ENCODE data around the gene UBE2Q1. TPM values are rescaled to one million over a fixed set of nuclear protein-coding genes. Genes with fewer than 3 reads are reported as not detected.

The UBE2Q1 gene
- total RNA-seq, 1 experiment from 2014 or later = 70.9 TPM

DNA sequence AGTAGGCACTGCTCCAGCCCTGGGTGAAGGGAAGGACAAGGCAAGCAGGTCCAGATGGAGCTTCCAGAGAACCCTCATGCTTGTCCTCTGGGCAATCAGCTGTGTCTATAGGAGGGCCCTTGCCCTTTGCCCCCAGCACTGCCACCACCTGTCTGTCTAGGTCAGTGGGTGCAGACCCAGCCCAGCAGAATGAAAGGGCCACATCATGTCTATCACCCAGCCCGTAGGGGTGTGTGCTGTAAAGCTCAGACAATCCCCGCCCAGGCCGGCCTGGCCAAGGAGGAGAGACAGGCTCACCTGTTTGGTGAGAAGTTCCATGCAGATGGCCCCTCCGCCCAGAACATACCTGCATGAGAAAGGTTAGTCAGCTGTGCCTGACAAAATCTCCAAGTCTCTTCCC is 7.0 kb downstream of the UBE2Q1 start:
- ATAC-seq = no peak
- RAD21 ChIA-PET (ENCODE audit: low non-redundant PET in 1 of 2, low total read pairs in 2 of 2, uncharacterized antibody in 2 of 2, unreplicated experiment in 2 of 2) = no interaction called here

More for the DNA sequence above, 7.0 kb downstream of the UBE2Q1 start:
- peaks cover under 1 to 5% of the 10 kb centered on the region in 2 experiments for H3K4me1 ChIP-seq (ENCODE audit: control insufficient read depth in 1 of 2, insufficient read depth in 2 of 2, low read length in 2 of 2)
- intact Hi-C loops (cut with micrococcal nuclease) = no loop called here
- H3K27ac ChIP-seq (ENCODE audit: low read depth, low read length) = no peak overlapping the region
- no peak overlapping the region for H3K4me3 ChIP-seq (replicated peaks in 1 of 2; ENCODE audit: low read depth in 1 of 2, low read length in 2 of 2)
- H4K20me1 ChIP-seq (ENCODE audit: insufficient read depth) = no peaks in the 10 kb centered on the region
- no peak overlapping the region for H3K9ac ChIP-seq (ENCODE audit: low read length)
- POLR2A ChIA-PET = no interaction called here
- H3K27me3 ChIP-seq (ENCODE audit: insufficient read depth, low read length) = no peaks in the 10 kb centered on the region
- no peak overlapping the region for H2AFZ ChIP-seq (ENCODE audit: low read depth, low read length, poor library complexity, severe bottlenecking)
- BruUV-seq (replicated peaks) = no TSS peak
- peaks cover 13% of the 10 kb centered on the region for H3K79me2 ChIP-seq (ENCODE audit: insufficient read depth, low read length)
- no peak for DNase-seq (ENCODE audit: low read depth, low spot score)
- peaks cover 61 to 69% of the 10 kb centered on the region in 2 experiments for H3K36me3 ChIP-seq (ENCODE audit: control insufficient read depth in 1 of 2, insufficient read depth in 2 of 2, low read length in 2 of 2)
- CTCF ChIA-PET = no interaction called here
- H3K9me2 ChIP-seq (ENCODE audit: insufficient read depth) = no peaks in the 10 kb centered on the region
- H3K4me2 ChIP-seq (ENCODE audit: low read length) = no peak overlapping the region
- no peaks in the 10 kb centered on the region for H3K9me3 ChIP-seq (ENCODE audit: control insufficient read depth in 1 of 2, insufficient read depth in 1 of 2, low read depth in 1 of 2, low read length in 2 of 2)
- TF ChIP-seq, protein P1, sequence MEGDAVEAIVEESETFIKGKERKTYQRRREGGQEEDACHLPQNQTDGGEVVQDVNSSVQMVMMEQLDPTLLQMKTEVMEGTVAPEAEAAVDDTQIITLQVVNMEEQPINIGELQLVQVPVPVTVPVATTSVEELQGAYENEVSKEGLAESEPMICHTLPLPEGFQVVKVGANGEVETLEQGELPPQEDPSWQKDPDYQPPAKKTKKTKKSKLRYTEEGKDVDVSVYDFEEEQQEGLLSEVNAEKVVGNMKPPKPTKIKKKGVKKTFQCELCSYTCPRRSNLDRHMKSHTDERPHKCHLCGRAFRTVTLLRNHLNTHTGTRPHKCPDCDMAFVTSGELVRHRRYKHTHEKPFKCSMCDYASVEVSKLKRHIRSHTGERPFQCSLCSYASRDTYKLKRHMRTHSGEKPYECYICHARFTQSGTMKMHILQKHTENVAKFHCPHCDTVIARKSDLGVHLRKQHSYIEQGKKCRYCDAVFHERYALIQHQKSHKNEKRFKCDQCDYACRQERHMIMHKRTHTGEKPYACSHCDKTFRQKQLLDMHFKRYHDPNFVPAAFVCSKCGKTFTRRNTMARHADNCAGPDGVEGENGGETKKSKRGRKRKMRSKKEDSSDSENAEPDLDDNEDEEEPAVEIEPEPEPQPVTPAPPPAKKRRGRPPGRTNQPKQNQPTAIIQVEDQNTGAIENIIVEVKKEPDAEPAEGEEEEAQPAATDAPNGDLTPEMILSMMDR (IDR thresholded peaks at IDR 0.05 in 2 of 3, conservative IDR thresholded peaks at IDR 0.05 in 1 of 3; ENCODE audit: borderline replicate concordance in 1 of 3, insufficient read depth in 1 of 3, low read depth in 2 of 3, low read length in 2 of 3) = no peak
- TF ChIP-seq ELF1 (IDR thresholded peaks at IDR 0.05; ENCODE audit: borderline replicate concordance, low read depth) = no peak
- TF ChIP-seq EZH2 (IDR thresholded peaks at IDR 0.05) = no peak
- no peak for TF ChIP-seq SRF (IDR thresholded peaks at IDR 0.05; ENCODE audit: low read depth)
- TF ChIP-seq, protein P2, sequence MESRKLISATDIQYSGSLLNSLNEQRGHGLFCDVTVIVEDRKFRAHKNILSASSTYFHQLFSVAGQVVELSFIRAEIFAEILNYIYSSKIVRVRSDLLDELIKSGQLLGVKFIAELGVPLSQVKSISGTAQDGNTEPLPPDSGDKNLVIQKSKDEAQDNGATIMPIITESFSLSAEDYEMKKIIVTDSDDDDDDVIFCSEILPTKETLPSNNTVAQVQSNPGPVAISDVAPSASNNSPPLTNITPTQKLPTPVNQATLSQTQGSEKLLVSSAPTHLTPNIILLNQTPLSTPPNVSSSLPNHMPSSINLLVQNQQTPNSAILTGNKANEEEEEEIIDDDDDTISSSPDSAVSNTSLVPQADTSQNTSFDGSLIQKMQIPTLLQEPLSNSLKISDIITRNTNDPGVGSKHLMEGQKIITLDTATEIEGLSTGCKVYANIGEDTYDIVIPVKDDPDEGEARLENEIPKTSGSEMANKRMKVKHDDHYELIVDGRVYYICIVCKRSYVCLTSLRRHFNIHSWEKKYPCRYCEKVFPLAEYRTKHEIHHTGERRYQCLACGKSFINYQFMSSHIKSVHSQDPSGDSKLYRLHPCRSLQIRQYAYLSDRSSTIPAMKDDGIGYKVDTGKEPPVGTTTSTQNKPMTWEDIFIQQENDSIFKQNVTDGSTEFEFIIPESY (IDR thresholded peaks at IDR 0.05; ENCODE audit: extremely low read depth, insufficient replicate concordance, low read length) = no peak
- no peak for TF ChIP-seq JUND (IDR thresholded peaks at IDR 0.05)
- TF ChIP-seq EZH2phosphoT487 (IDR thresholded peaks at IDR 0.05; ENCODE audit: borderline replicate concordance) = no peak
